Peyer's patch (tissue), 4 donors: Measurements from ENCODE around the gene INTS1.

Experiments
- POLR2A ChIP-seq, 2 donors: fragments of 450-650 bp; IDR thresholded peaks; one replicate each; pipeline ENCODE4 v1.5.1; 2017; ENCODE audit warnings: antibody characterized with exemption in 2 of 2, mild to moderate bottlenecking in 2 of 2, moderate library complexity in 2 of 2
- TF ChIP-seq, protein P1 (sequence below), 6 experiments: fragments of 450-650 bp in 4 of 6; fragments of 200-600 bp in 2 of 6; sonication (generic) in 1 of 6; IDR thresholded peaks; one replicate each; pipeline ENCODE4 v1.5.1; 2017 to 2019; ENCODE audit warnings: antibody characterized with exemption in 6 of 6, mild to moderate bottlenecking in 3 of 6, moderate library complexity in 1 of 6

DNA sequence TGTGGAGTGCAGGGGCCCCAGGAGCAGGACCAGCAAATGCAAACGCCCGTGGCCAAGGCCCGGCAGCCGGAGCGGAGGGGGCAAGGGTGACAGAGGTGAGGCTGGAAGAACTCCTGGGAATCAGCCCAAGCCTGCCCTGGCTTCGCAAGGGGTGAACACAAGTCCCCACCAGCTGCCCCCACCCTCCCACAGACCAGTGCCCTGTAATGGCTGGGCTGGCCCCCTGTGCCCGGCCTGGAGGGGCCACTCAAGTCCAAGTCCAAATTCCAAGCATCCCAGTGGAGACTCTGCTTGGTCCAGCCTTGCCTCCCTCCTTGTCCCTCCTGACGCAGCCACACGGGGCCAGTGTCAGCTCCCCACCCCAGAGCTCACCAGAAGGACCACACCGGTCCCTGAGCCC lies 73.0 kb downstream of the INTS1 start:
- TF ChIP-seq POLR2A (IDR thresholded peaks at IDR 0.05): no peak
- TF ChIP-seq, protein P1, sequence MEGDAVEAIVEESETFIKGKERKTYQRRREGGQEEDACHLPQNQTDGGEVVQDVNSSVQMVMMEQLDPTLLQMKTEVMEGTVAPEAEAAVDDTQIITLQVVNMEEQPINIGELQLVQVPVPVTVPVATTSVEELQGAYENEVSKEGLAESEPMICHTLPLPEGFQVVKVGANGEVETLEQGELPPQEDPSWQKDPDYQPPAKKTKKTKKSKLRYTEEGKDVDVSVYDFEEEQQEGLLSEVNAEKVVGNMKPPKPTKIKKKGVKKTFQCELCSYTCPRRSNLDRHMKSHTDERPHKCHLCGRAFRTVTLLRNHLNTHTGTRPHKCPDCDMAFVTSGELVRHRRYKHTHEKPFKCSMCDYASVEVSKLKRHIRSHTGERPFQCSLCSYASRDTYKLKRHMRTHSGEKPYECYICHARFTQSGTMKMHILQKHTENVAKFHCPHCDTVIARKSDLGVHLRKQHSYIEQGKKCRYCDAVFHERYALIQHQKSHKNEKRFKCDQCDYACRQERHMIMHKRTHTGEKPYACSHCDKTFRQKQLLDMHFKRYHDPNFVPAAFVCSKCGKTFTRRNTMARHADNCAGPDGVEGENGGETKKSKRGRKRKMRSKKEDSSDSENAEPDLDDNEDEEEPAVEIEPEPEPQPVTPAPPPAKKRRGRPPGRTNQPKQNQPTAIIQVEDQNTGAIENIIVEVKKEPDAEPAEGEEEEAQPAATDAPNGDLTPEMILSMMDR (IDR thresholded peaks at IDR 0.05): no peak
